Stimulated activated naive CD4-positive, alpha-beta T cell treated with Interleukin-2 at 50 U/mL for 16 hours (primary cell): ENCODE results near the gene ELMO1.

Experiments
- DNase-seq: peaks from one replicate; lab custom pipeline; 2025; lab: John Stamatoyannopoulos, UW

The ELMO1 gene

GRCh38 chr7:37431413-37431812, 17.3 kb downstream of the ELMO1 start:
- DNase-seq, result no peak

DNA sequence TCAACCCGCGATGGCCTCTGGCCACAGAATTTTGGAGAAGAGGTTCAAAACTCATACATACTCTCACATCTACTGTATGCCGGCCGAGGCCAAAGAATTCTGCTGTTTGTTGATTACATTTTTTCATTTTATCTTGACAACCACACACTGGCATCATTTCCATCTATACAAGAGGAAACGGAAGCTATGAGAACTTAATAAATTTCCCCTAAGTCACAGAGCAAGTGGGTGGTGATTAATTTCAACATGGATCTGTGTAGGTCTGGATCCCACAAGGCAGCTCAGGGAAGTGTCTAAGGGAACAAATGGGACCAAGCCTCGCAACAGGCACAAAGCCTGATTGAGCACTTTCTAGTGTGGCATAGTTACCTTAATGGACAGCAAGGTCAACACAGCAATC, 18.0 kb downstream of the ELMO1 start:
- DNase-seq, result no peak

GRCh38 chr7:37430171-37430570, 18.5 kb downstream of the ELMO1 start:
- DNase-seq, result no peak

- no peak for DNase-seq
These were observed 19.3 kb downstream of the ELMO1 start for GRCh38 chr7:37429435-37429791.

- DNase-seq, result no peak
These were observed 19.8 kb downstream of the ELMO1 start for GRCh38 chr7:37428681-37429434.

GRCh38 chr7:37427276-37427940, 21.3 kb downstream of the ELMO1 start:
- DNase-seq, result no peak

- no peak for DNase-seq
These were observed 23.2 kb downstream of the ELMO1 start for GRCh38 chr7:37425498-37425897.

- DNase-seq, result no peak
These were observed 23.7 kb downstream of the ELMO1 start for GRCh38 chr7:37424995-37425394.

- no peak for DNase-seq
These were observed 24.1 kb downstream of the ELMO1 start for GRCh38 chr7:37424521-37424920.

DNA sequence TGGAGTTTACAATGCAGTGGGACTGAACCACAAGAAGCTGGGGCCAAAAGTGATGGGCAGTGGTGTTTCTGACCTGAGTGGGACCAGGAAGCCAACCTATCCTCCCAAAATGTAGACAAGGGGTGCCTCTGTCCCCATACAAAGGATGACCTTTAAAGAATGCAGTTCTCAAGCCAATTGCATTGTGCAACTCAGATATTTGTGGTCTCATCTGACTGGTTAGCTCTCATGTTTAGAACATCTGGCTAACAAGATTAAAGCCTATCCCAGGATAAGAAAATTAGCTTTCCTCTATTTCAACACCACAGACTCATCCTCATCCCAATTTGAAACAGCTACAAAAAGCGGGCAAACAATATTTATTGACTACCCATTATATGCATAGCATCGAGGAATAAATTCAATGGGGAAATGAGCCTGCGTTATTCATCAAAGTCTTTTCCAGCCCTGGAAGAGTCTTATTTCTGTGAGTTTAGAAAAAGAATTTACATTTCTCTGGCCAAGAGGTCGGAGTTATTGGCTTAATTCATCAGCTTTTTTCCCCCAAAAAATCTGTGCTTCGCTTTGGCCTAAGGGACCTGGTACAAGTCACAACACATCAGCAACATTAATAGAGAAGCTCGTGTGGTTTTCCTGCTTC, 26.7 kb downstream of the ELMO1 start:
- DNase-seq, result no peak

DNA sequence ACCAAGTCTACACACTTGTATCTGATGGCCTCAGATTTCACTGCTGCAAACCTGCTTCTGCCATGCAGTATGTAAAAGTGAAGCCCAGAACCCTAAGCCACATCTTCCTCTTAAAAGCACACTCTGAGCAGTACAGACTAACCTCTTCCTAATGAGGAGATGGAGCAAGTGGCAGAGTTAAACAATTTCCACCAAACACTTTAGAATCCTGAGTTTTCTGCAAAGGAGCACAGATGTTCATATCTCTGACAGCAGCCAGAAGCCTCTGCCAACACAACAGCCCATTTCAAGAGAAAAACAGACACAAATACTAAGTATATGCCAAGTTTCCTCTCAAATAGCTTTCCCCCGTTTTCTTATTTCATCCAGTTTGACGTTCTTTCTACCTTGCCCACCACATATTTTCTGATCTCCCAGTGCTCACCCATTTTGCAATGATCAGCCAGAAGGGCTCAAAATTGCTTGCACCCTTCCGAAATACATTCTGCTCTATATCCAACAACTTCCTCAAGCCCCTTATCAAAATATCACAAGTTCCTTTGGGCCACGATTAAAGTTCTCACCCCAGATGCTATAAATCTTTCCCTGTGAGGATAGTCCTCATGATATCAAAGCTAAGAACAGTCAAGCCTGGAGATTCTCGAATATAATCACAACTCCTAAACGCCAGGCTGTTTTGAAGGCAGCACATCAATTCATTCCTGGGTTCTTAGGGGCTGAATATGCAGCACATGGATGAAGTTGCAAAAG, 27.5 kb downstream of the ELMO1 start:
- no peak for DNase-seq

GRCh38 chr7:37419496-37419895, 29.2 kb downstream of the ELMO1 start:
- no peak for DNase-seq

- no peak for DNase-seq
These were observed 30.3 kb downstream of the ELMO1 start for GRCh38 chr7:37418381-37418780.

DNA sequence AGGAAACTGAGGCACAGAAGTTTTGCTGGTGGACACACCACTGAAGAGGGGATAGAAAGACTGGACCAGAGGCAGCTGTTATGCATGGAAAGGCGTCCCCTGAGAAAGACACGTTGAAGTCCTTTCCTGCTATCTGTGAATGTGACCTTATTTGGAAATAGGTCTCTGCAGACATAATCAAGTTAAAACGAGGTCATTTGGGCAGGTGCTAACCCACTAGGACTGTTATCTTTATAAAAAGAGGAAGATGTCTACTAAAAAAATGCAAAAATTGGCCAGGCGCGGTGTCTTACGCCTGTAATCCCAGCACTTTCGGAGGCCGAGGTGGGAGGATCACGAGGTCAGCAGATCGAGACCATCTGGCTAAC, 31.6 kb downstream of the ELMO1 start:
- no peak for DNase-seq

- no peak for DNase-seq
These were observed 32.1 kb downstream of the ELMO1 start for GRCh38 chr7:37416378-37417106.

GRCh38 chr7:37415629-37416028, 33.0 kb downstream of the ELMO1 start:
- no peak for DNase-seq

DNA sequence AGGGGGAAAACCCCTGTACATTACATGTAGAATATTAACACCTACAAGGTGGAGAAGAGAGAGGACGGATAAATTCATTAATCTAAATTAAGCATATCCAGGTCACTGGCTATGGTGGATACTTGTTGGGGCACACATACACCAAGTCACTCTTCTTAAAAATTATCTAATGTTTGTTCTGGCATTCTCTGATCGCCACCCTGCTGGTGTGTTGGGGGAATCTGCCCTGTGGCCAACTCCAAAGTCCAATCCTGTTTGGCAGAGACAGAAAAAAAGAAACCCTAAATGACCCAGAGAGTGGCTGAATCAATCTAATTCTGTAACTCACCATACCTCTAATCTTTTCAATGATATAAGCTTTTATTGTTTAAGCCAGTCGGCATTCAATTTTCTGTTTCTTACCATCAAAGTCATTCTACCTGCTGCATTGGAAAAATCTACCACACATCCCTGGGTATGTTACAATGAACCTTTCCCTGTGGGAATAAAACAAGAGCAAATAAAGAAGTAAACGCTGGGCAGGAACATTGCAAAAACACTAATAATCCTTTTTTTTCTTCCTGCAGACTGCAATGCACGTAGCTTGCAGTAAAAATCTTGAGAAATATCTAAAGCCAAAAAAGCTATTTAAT, 34.2 kb downstream of the ELMO1 start:
- DNase-seq, result no peak

GRCh38 chr7:37411444-37412034, 37.1 kb downstream of the ELMO1 start:
- DNase-seq, result peak; percentile 35

DNA sequence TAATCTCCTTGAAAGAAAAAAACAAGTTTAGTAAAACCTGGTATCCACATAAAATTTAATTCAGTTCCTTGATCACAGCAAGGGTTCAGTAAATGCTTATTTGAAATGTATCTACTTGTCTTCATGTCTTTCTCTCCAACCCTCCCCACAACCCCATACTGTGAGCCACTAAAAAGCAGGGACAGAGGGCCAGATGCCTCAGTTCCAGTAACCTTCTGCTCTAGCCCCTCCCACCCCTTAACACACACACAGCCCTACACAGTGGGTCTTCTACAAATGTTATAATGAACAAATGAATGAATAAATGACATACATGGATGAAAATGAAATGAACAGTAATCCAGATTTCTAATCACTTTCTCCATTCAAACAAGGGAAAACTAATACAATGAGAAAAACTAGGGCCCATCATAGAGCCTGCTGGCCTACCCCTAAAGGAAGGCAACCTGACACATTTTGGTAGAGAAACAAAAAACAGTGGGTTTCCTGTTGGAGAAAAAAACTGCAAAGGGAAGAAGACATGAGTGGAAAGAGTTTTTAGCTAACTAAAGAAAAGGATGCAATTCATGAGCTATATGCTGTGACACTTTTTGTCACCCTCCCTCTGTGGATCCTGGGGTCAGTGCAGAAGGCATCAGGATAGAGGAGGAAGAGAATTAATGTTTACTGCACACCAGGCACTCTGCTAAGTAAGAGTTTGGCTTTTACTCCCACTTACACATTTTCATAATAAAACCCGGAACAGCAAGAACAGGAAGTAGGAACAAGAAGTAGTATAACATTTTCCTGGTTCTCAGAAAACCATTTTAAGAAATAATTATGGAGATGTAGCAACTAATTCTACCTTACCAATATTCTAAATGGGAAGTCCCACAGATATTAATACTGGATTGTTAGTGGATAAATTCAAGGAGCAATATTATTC, 38.1 kb downstream of the ELMO1 start:
- no peak for DNase-seq

GRCh38 chr7:37409461-37409860, 39.2 kb downstream of the ELMO1 start:
- DNase-seq, result no peak
